Epidermal melanocyte (primary cell): ENCODE measurements around the gene CRB3.

Experiments used
- DNase-seq: peaks from one replicate; pipeline ENCODE4 v3.0.0; 2011; ENCODE audit warnings: low spot score; ENCODE audit not compliant: insufficient read length

The CRB3 gene

GRCh38 chr19:6466526-6467248 lies 2.6 kb downstream of the CRB3 start:
- no peak for DNase-seq

DNA sequence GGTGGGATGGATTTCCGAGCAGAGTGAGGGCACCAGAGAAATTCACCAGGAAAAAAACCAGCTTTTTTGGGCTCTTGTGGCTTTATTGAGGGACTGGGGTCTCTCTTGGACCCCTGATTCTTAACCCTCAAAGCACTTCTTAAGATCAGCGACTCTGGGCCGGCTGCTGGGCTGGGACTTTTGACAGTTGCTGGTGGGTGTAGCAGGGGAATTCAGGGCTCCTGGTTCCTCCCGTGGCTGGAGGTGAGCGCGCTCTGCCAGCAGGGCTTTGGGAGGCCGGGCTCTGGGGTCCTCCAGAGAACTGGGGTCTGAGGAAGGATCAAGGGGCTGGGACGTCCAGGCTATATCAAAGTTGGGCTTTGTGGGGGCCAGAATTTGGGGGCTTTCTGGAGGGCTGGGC lies 3.3 kb downstream of the CRB3 start:
- no peak for DNase-seq

GRCh38 chr19:6470173-6470572 lies 6.1 kb downstream of the CRB3 start:
- no peak for DNase-seq

GRCh38 chr19:6471076-6471475 lies 7.0 kb downstream of the CRB3 start:
- DNase-seq: no peak

GRCh38 chr19:6472713-6473112 lies 8.6 kb downstream of the CRB3 start:
- DNase-seq: no peak

GRCh38 chr19:6473647-6474046 lies 9.6 kb downstream of the CRB3 start:
- no peak for DNase-seq

DNA sequence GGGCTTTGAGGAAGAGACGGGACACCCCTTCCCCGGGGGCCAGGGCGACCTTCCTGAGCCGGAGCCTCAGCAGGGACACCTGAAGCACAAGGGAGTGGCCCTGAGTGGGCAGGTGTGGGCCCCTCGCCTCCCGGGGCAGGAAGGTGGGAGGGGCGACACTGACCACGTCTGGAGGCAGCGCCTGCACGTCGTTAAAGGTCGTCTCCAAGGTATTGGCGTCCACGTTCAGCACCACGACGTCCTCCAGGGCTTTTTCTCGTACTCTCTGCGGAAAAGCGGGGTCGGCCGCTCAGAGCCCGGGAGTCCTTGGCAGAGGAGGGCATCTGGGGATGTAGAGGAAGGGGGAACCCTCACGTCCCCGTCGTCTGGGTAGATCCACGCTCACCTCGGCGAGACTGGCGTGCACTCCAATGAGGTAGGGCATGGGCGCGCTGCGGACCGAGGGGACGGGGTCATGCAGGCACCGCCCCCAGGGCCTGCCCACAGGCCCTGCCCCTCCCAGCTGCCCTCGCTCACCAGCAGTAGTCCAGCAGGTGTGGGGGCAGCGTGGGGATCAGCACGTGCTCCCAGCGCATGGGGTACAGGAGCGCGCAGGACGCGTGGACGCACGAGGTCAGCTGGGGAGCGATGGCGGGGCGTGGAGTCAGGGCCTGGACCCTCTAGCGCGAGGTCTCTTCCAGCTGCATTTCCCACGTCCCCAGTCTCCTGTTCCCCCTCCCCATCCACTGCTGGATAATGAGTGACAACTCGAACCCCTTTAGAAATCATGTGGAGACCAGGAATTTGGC lies 11.4 kb downstream of the CRB3 start:
- no peak for DNase-seq

GRCh38 chr19:6476155-6476895 lies 12.3 kb downstream of the CRB3 start:
- DNase-seq: peak; percentile 38

DNA sequence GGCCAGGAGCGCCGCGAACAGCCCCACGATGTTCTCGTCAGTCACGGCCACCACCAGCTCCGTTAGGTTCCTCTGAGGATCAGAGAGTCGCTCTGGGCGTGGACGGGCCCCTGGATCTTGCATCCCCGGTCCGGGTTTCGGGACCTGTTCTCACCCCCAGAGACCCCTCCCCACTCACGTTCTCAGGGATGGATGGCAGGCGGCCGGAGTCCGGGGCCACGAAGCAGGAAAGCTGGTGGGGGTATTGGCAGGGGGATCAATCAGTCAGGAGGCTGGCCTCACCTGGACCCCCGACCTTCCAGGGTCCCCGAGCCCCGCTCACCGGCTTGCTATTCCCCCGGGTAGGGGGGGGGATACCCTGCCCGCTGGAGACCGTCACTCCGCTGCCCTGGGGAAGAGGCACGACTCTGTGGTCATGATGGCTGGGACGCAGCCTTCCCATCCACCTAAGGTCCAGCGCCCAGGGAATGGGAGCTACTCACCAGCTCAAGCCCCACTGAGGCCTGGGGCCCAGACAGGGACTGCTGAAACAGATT lies 12.9 kb downstream of the CRB3 start:
- no peak for DNase-seq

GRCh38 chr19:6478815-6479214 lies 14.7 kb downstream of the CRB3 start:
- DNase-seq: no peak

DNA sequence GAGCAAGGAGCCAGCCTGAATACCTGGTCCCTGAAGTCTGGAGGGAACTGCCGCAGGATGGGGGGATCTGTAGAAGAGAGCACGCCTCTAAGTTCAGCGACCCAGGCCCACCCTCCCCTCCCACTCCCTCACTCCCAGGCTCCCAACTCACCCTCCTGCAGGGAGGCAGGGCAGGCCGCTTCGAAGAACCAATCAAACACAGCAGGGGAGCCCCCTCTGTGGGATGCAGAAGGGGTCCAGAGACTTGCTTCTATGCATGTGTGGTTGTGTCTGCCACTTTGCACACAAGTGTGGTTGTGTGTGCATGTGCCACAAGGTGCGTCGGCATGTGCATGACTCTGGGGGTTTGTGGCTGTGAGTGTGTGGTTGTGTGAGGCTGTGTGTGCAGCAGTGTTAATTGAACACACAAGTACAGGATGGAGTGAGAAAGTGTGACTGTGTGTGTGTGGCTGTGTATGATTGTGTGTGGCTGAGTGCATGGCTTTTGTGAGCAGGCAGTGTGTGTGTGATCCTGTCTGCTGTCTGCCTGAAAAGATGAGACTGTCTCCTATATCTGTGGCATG lies 15.8 kb downstream of the CRB3 start:
- DNase-seq: no peak

DNA sequence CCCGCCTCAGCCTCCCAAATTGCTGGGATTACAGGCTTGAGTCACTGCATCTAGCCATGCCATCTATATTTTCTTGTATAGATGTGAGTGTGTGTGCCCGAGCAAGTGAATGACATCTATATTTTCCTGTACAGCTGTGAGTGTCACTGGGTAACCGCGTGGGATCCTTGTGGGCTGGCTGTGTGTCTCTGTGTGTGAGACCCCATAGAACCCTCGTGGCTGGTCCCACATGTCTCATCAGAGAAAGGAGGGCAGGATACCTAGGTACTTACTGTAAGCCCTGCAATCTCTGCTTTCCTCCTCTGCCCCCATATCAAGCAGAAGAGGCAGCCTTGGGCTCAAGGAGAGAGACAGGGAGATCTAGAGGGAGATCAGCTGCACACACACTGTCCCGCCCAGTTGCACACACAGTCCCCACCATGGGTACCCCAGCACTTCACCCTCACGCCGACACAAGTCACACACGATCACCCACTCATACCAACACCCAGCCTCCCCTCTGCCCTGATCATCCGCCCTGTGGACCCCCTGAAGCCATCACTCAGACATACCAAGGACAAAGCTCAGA lies 16.9 kb downstream of the CRB3 start:
- no peak for DNase-seq

GRCh38 chr19:6481541-6482342 lies 17.7 kb downstream of the CRB3 start, which contains the start of gene DENND1C:
Gene DENND1C, minus strand, starts transcription at chr19:6481787. Its CDS starts 92 bp downstream, at chr19:6481695.
- DNase-seq: no peak

DNA sequence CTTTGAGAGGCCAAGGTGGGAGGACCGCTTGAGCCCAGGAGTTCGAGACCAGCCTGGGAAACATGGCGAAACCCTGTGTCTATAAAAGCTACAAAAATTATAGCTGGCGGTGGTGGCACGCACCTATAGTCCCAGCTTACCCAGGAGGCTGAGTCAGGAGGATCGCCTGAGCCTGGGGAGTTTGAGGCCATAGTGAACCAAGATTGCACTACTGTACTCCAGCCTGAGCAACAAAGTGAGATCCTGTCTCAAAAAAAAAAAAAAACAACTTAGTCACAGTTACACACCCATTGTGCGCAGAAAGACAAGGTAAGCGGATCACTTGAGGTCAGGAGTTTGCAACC lies 18.2 kb downstream of the CRB3 start:
- DNase-seq: no peak

GRCh38 chr19:6483235-6483634 lies 19.2 kb downstream of the CRB3 start:
- peak; percentile 3 for DNase-seq

DNA sequence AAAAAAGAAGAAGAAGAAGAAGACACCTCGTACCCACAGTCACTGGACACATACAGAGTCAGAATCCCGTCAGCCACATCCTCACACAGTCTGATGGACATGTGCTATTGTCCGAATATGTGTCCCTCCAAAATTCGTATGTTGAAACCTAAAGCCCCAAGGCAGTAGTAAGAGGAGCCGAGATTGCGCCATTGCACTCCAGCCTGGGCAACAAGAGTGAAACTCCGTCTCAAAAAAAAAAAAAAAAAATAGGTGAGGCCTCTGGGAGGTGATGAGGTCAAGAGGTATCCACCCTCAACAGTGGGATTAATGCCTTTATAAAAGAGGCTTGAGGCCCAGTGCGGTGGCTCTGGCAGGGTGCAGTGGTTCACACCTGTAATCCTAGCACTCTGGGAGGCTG lies 20.2 kb downstream of the CRB3 start:
- no peak for DNase-seq

- DNase-seq: no peak
Measured at GRCh38 chr19:6484831-6485230, 20.8 kb downstream of the CRB3 start.

DNA sequence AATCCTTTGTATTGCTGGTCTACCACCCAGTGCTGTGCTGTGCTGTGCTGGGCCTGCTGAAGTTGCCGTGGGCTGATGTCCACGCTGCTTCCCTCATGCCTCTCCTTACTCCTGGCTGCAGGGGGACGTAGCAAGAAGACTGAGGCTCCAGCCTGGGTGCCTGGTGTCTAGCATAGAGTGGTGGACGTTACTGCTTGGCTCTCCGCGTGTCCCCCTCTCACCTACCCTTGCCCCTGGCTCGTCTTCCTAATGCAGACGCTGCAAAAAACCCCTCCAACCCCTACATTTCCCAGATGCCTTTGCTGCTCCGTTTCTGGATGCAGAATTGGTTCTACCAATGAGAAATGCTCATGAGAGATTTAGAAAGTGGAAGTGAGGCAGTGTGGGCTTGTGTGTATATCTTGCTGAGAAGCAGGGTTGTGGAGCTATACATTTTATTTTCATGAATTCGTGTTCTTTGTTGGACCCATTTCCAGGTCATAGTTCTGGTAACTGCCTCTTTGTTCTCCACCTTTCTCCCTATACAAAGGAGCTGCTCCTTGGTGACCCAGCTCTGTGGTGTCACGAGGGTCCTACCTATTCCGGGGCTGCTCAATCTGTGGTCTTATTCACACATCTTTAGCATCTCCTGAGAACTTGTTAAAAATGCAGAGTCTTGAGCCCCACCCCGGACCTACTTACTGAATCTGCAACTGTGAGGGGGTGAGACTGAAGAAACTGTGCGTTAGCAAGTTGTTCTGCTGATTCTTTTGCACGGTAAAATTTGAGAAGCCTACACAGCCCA lies 25.4 kb downstream of the CRB3 start:
- DNase-seq: no peak

- DNase-seq: no peak
Measured at GRCh38 chr19:6490134-6490533, 26.1 kb downstream of the CRB3 start.
